ENCODE results near the gene OR10P1. TPM values are rescaled to one million over a fixed set of nuclear protein-coding genes. Genes with fewer than 3 reads are reported as not detected.

Gene OR10P1
- total RNA-seq, 2 donors from 2014 or later = not detected

GRCh38 chr12:55683676-55684075, 47.0 kb downstream of the OR10P1 start:
- Mint-ChIP-seq H3K9me3 (no peaks in the 10 kb centered on the region), H3K4me1 (ENCODE audit: low read depth in 2 of 2) (peaks cover 10 to 19% of the 10 kb centered on the region in 2 donors), H3K4me3 (no peak overlapping the region), H3K36me3 (no peaks in the 10 kb centered on the region), H3K27ac (no peak overlapping the region), H3K27me3 (peaks cover 24 to 31% of the 10 kb centered on the region in 2 donors)
- ATAC-seq (no peak), DNase-seq (ENCODE audit: low spot score) (no peak)

- Mint-ChIP-seq H3K27me3 (peaks cover 23 to 25% of the 10 kb centered on the region in 2 donors), H3K9me3 (no peaks in the 10 kb centered on the region), H3K4me1 (ENCODE audit: low read depth in 2 of 2) (peaks cover 10 to 19% of the 10 kb centered on the region in 2 donors), H3K4me3 (no peak overlapping the region), H3K27ac (no peak overlapping the region), H3K36me3 (no peaks in the 10 kb centered on the region)
- ATAC-seq (no peak), DNase-seq (ENCODE audit: low spot score) (no peak)
These were observed 48.2 kb downstream of the OR10P1 start for GRCh38 chr12:55684761-55685370.

DNA sequence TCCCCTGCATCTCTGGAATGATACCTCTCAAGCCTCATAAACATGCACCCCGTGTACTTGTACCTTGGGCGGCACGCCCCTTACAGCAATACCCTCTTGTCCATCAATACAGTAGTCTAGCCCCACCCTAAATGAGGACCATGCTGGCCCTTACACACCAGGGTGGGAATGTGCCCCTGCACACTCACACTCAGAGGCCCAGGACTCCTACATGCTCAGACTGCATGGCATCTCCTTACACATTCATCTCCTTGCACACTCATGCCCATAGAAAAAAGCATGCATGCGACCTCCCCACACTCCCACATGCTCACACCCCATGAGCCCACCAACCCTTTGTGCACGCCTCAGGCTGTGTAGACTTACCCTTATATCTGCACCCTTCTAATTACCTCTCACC, 49.0 kb downstream of the OR10P1 start:
- Mint-ChIP-seq H3K36me3 (no peaks in the 10 kb centered on the region), H3K27ac (no peak overlapping the region), H3K9me3 (no peaks in the 10 kb centered on the region), H3K27me3 (peaks cover 17 to 20% of the 10 kb centered on the region in 2 donors), H3K4me3 (no peak overlapping the region), H3K4me1 (ENCODE audit: low read depth in 2 of 2) (peaks cover 10 to 19% of the 10 kb centered on the region in 2 donors)
- no peak for DNase-seq (ENCODE audit: low spot score)
- no peak for ATAC-seq

GRCh38 chr12:55686366-55687010, 49.8 kb downstream of the OR10P1 start:
- no peak overlapping the region for H3K27ac Mint-ChIP-seq
- H3K4me3 Mint-ChIP-seq = no peak overlapping the region
- H3K36me3 Mint-ChIP-seq = no peaks in the 10 kb centered on the region
- H3K4me1 Mint-ChIP-seq (ENCODE audit: low read depth in 2 of 2) = peaks cover 2 to 11% of the 10 kb centered on the region in 2 donors
- DNase-seq (ENCODE audit: low spot score) (no peak), ATAC-seq (no peak)
- H3K27me3 Mint-ChIP-seq = peaks cover 9 to 12% of the 10 kb centered on the region in 2 donors
- no peaks in the 10 kb centered on the region for H3K9me3 Mint-ChIP-seq

Other genes starting within 250 kb of the OR10P1 start
- not detected for gene OR6C65, start 236.4 kb upstream of the OR10P1 start, total RNA-seq
- not detected for gene OR6C76, start 210.6 kb upstream of the OR10P1 start, total RNA-seq
- gene OR6C2, start 192.8 kb upstream of the OR10P1 start, total RNA-seq = not detected
- gene OR6C70, start 166.8 kb upstream of the OR10P1 start, total RNA-seq = not detected
- not detected for gene OR6C68, start 144.5 kb upstream of the OR10P1 start, total RNA-seq
- not detected for gene OR6C4, start 87.3 kb upstream of the OR10P1 start, total RNA-seq
- gene OR2AP1, start 64.4 kb upstream of the OR10P1 start, total RNA-seq = not detected
- gene ITGA7, start 71.0 kb downstream of the OR10P1 start, total RNA-seq = 1 to 10 TPM; 2.1 to 4.2 TPM
- gene BLOC1S1, start 79.2 kb downstream of the OR10P1 start, total RNA-seq = 10 to 100 TPM; 54.8 to 85.8 TPM
- 10 to 100 TPM; 10.2 to 11.7 TPM for gene RDH5, start 83.5 kb downstream of the OR10P1 start, total RNA-seq
- gene CD63, start 92.1 kb downstream of the OR10P1 start, total RNA-seq = 100 to 1,000 TPM; 263 to 327 TPM
- 10 to 100 TPM in 1 of 2 donors, 1 to 10 TPM in 1; 5.0 to 18.4 TPM for gene GDF11, start 106.2 kb downstream of the OR10P1 start, total RNA-seq
- 10 to 100 TPM; 68.0 to 74.9 TPM for gene SARNP, start 180.8 kb downstream of the OR10P1 start, total RNA-seq
- gene ORMDL2, start 181.1 kb downstream of the OR10P1 start, total RNA-seq = 10 to 100 TPM; 36.9 to 56.7 TPM
- gene DNAJC14, start 192.7 kb downstream of the OR10P1 start, total RNA-seq = 10 to 100 TPM; 38.8 to 40.0 TPM
- under 1 TPM in 1 of 2 donors, not detected in 1; 0.24 TPM for gene MMP19, start 206.0 kb downstream of the OR10P1 start, total RNA-seq